Mesodermal cell (in vitro differentiated cells): ENCODE measurements around the gene KLHL24. TPM values are rescaled to one million over a fixed set of nuclear protein-coding genes. Genes with fewer than 3 reads are reported as not detected.
"Not testable (repeated sequence)": the region's sequence is repeated elsewhere in the genome, so short reads cannot be mapped to it uniquely, and the experiment has no call there.

Experiments used
- H3K27ac ChIP-seq: 2 replicates; pipeline ENCODE4 v1.7.0; 2013; ENCODE audit warnings: mild to moderate bottlenecking, low read depth, low read length, moderate library complexity; ENCODE audit not compliant: severe bottlenecking
- H3K36me3 ChIP-seq: 2 replicates; pipeline ENCODE4 v1.7.1; 2013; ENCODE audit warnings: mild to moderate bottlenecking, low read length, moderate library complexity; ENCODE audit not compliant: control insufficient read depth, insufficient read depth
- H3K4me1 ChIP-seq: one replicate; pipeline ENCODE4 v1.7.1; 2013; ENCODE audit warnings: mild to moderate bottlenecking, low read length; ENCODE audit not compliant: insufficient read depth, control insufficient read depth, poor library complexity, severe bottlenecking
- H3K4me3 ChIP-seq: 2 replicates; pipeline ENCODE4 v1.7.0; 2013; ENCODE audit warnings: low read length, control low read depth, mild to moderate bottlenecking; ENCODE audit not compliant: insufficient read depth, poor library complexity, severe bottlenecking; ENCODE audit errors: extremely low read depth
- H3K9me3 ChIP-seq: 2 replicates; pipeline ENCODE4 v1.7.1; 2013; ENCODE audit warnings: mild to moderate bottlenecking, low read length, moderate library complexity; ENCODE audit not compliant: control insufficient read depth
- WGBS, 2 experiments: methylation state at CpG; one replicate each; pipeline ENCODE4 v1.1.5; 2013; ENCODE audit warnings: missing lambda C conversion rate in 2 of 2; ENCODE audit not compliant: insufficient coverage in 2 of 2; 5-methylcytosine and 5-hydroxymethylcytosine counted together
- polyA plus RNA-seq, 2 experiments: library from polyadenylated mRNA; stranded (reverse); fragments of 50-300 nt; gene quantifications; one replicate each; pipeline ENCODE4 v1.2.3, GENCODE V29; 2013

The KLHL24 gene
- 46.5 TPM for polyA plus RNA-seq (2013, experiment 1 of 2)
- polyA plus RNA-seq (2013, experiment 2 of 2): 37.1 TPM

DNA sequence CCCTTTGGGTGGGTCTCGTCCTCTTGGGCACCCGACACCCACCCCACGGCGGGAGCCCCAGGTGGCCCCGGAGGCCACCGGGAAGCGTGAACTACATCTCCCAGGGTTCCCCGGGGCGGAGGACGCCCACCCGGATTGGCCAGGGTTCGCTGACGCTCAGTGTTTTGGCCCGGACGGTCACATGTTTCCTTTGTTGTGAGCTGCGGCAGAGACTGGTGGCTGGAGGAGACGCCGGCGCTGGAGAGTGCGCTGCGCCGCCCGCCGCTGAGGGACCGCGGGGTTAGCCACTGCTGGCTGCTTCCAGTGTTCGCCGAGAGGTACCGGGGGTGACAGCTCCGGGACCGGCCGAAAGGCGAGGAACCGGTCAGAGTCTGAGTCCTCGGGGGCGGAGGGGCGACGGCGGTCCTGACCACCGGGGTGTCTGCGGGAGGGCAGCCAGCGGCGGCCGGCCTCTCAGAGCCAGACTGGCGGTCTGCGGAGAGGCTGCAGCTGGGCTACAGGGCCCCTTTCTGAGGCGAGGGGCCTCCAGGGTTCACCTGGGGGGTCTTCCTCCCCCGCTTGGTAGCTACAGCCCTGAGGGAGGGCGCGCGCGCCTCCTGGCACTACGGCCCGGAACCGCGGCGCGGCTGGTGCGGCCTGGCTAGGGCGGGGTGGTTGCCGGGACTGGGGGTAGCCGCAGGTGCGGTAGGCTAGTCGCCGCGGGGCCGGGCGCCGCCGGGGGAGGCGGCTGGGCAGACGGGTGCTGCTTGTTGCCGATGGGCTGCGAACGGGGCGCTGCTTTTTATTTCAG lies at the start of gene KLHL24:
TSS of gene KLHL24 (plus strand) at position 193 of the 790 bp plus-strand sequence. CDS start 14,734 bp downstream, outside the sequence.
- Histone ChIP-seq H3K9me3 (no peaks in the 10 kb centered on the region), H3K36me3 (peaks cover 15% of the 10 kb centered on the region), H3K27ac (peak within 1 kb of the TSS; percentile 99), H3K4me1 (no peaks in the 10 kb centered on the region), H3K4me3 (peak within 1 kb of the TSS; percentile 93)
- WGBS, 2 experiments: 0% methylated on average over 53 to 64 of the region's 76 CpGs

DNA sequence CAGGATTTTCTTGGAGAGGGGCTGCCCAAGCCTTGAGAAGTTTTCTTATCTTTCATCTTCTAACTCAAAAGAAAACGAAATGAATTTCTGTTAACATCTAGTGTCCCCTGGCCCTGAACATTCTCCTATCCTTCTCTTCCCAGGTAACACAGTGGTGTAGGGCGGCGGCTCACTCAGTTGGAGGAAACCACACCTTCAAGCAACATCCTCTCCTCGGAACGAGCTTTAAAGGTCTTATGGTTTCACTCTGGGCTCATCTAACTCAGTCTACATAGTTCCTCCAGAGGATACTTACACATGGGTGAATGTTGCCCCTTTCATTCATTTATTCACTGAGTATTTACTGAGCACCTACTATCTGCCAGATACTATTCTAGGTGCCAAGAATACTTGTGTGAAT lies 48.9 kb upstream of the KLHL24 start:
- peaks cover 12% of the 10 kb centered on the region for H3K4me1 ChIP-seq
- WGBS, 2 experiments: 96 to 98% methylated on average over 5 of the region's 5 CpGs
- H3K9me3 ChIP-seq: no peaks in the 10 kb centered on the region
- no peak overlapping the region for H3K27ac ChIP-seq
- H3K36me3 ChIP-seq: no peaks in the 10 kb centered on the region
- no peak overlapping the region for H3K4me3 ChIP-seq

GRCh38 chr3:183587336-183587735 lies 48.1 kb upstream of the KLHL24 start:
- no peak overlapping the region for H3K27ac ChIP-seq
- H3K9me3 ChIP-seq: no peaks in the 10 kb centered on the region
- 87 to 93% methylated on average over 2 of the region's 2 CpGs for WGBS, 2 experiments
- H3K4me3 ChIP-seq: no peak overlapping the region
- H3K4me1 ChIP-seq: peaks cover 12% of the 10 kb centered on the region
- no peaks in the 10 kb centered on the region for H3K36me3 ChIP-seq

DNA sequence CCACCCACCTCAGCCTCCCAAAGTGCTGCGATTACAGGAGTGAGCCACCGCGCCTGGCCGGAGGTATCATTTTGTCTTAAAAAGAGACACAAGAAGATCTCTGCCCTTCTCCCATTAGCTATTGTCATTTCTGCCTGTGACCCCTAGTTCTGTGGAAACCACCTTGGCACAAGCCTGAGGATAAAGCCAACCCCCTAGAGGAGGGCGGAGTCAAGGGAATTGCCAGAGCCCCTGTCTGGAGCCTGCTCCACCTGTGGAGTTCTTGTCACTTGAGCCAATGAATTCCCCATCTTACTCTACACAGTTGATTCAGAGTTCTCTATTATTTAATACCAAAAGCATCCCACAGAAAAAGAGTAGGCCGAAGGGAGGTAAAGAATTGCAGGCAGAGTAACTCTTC lies 45.0 kb upstream of the KLHL24 start:
- 98 to 100% methylated on average over 4 to 5 of the region's 6 CpGs for WGBS, 2 experiments
- H3K9me3 ChIP-seq: no peaks in the 10 kb centered on the region
- H3K27ac ChIP-seq: no peak overlapping the region

DNA sequence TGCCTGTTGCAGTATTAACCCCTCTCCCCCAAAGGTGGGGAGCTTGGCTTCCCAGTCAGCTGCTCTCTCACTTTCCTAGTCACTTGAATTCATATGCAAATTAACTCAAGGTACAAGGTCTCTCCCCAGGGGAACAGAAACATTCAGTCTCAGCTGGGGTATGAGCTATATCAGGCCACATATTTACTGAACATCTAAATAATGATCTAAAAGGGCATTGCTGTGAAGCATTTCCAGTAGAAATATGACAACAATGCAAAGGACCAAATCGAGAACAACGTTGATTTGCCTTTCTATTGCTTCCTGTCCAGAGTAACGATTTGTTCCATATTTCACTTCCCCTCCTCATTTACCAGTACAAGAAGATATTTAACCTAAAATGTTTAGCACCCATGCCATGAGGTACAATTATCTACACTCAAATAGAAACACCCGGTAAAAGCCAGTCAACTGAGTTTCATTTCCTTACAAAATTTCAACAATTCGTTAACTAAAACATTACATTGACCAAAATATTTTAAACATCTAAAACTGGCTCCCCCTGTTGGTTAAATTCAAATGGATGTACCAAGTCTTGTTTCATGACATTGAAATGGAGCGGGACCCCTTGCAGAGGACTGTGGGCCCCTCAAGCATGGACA lies 43.4 kb upstream of the KLHL24 start:
- H3K9me3 ChIP-seq: no peaks in the 10 kb centered on the region
- 72% methylated on average over 5 of the region's 6 CpGs for WGBS, 2 experiments
- no peak overlapping the region for H3K27ac ChIP-seq
- no peaks in the 10 kb centered on the region for H3K4me1 ChIP-seq
- no peaks in the 10 kb centered on the region for H3K36me3 ChIP-seq
- no peak overlapping the region for H3K4me3 ChIP-seq

More for the DNA sequence above, 45.0 kb upstream of the KLHL24 start:
- Histone ChIP-seq H3K36me3 (no peaks in the 10 kb centered on the region), H3K4me1 (no peaks in the 10 kb centered on the region), H3K4me3 (no peak overlapping the region)

GRCh38 chr3:183592821-183593220 lies 42.6 kb upstream of the KLHL24 start:
- H3K4me1 ChIP-seq: no peaks in the 10 kb centered on the region
- H3K36me3 ChIP-seq: no peaks in the 10 kb centered on the region
- 84 to 96% methylated on average over 4 to 7 of the region's 7 CpGs for WGBS, 2 experiments
- H3K9me3 ChIP-seq: no peaks in the 10 kb centered on the region
- no peak overlapping the region for H3K27ac ChIP-seq
- H3K4me3 ChIP-seq: no peak overlapping the region

GRCh38 chr3:183594636-183595035 lies 40.8 kb upstream of the KLHL24 start:
- H3K4me3 ChIP-seq: no peak overlapping the region
- no peaks in the 10 kb centered on the region for H3K4me1 ChIP-seq
- H3K27ac ChIP-seq: no peak overlapping the region
- H3K36me3 ChIP-seq: no peaks in the 10 kb centered on the region
- 88% methylated on average over 2 of the region's 2 CpGs for WGBS, 2 experiments
- H3K9me3 ChIP-seq: peaks cover 10% of the 10 kb centered on the region

DNA sequence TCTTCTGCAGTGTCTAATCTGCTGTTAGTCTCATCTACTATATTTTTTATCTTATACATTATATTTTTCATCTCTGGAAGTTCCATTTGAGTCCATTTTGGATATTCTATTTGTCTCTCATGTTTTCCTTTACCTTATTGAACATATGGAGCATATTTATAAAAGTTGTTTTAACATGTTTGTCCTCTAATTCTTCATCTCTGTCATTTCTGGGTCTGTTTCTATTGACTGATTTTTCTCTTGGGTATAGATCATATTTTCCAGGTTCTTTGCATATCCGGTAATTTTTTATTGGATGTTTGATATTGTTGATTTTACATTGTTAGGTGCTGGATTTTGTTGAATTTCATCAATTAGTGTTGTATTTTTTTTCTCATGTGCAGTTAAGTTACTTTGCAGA lies 37.5 kb upstream of the KLHL24 start:
- no peaks in the 10 kb centered on the region for H3K4me1 ChIP-seq
- peaks cover 10% of the 10 kb centered on the region for H3K9me3 ChIP-seq
- H3K27ac ChIP-seq: no peak overlapping the region
- H3K36me3 ChIP-seq: no peaks in the 10 kb centered on the region
- no CpG with 5 or more reads among the region's 1 CpG for WGBS, 2 experiments
- H3K4me3 ChIP-seq: no peak overlapping the region

GRCh38 chr3:183611326-183611725 lies 24.1 kb upstream of the KLHL24 start:
- H3K4me1 ChIP-seq, H3K36me3 ChIP-seq, H3K4me3 ChIP-seq, H3K27ac ChIP-seq, H3K9me3 ChIP-seq: not testable (repeated sequence)
- WGBS, 2 experiments: 80 to 100% methylated on average over 3 of the region's 6 CpGs

GRCh38 chr3:183613366-183614285 lies 21.8 kb upstream of the KLHL24 start:
- no peak overlapping the region for H3K4me3 ChIP-seq
- H3K4me1 ChIP-seq: no peaks in the 10 kb centered on the region
- no peak overlapping the region for H3K27ac ChIP-seq
- H3K36me3 ChIP-seq: no peaks in the 10 kb centered on the region
- WGBS, 2 experiments: 89 to 90% methylated on average over 7 of the region's 7 CpGs
- no peaks in the 10 kb centered on the region for H3K9me3 ChIP-seq
